GM18505 (cell line): ENCODE results near the gene GLCE.
"Not testable (repeated sequence)": the region's sequence is repeated elsewhere in the genome, so short reads cannot be mapped to it uniquely, and the experiment has no call there.

Experiments
- ATAC-seq: cut with Tn5 transposase; IDR thresholded peaks from one replicate; pipeline ENCODE4 v1.9.1; 2021; ENCODE audit not compliant: unreplicated experiment
- POLR2A ChIP-seq: IDR thresholded peaks from 4 replicates; pipeline ENCODE4 v1.6.1; 2011; ENCODE audit warnings: borderline replicate concordance; ENCODE audit not compliant: insufficient read depth, insufficient read length; ENCODE audit errors: extremely low read depth

Gene GLCE

DNA sequence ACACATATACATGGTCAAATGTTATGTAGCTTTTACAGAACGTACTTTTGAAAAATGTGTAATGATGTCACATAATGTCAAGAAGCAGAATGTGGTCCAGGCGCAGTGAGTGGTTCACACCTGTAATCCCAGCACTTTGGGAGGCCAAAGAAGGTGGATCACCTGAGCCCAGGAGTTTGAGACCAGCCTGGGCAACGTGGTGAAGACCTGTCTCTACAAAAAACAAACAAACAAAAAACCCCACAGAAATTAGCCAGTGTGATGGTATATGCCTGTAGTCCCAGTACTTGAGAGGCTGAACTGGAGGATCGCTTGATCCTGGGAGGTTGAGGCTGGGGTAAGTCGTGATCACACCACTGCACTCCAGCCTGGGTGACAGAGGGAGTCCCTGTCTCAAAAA, 15.9 kb upstream of the GLCE start:
- no peak for ATAC-seq
- no peak for TF ChIP-seq POLR2A

DNA sequence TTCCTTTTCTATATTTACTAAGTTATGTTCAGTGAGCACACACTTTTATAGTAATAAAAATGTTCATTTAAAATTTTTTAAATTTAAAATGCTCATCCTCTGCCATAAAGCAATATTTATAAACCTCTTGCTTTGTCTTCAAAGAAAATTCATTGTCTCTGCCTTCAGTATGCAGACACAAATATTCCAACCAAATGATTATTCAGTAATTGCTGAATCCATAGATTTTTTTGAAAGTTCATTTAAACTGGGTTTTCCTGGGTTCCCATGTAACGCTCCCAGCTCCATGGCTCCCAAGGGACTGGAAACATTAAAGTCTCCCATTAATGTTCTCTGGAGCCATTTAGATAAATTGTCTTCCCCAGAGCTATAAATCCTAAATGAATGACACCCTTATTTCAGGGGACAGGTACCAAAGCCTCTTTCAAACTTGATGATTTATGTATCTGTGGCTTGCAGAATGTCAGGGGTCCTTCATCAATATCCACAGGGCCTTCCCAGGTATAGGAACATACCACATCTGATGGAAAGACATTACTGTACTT, 15.2 kb upstream of the GLCE start:
- no peak for ATAC-seq
- TF ChIP-seq POLR2A, result no peak

DNA sequence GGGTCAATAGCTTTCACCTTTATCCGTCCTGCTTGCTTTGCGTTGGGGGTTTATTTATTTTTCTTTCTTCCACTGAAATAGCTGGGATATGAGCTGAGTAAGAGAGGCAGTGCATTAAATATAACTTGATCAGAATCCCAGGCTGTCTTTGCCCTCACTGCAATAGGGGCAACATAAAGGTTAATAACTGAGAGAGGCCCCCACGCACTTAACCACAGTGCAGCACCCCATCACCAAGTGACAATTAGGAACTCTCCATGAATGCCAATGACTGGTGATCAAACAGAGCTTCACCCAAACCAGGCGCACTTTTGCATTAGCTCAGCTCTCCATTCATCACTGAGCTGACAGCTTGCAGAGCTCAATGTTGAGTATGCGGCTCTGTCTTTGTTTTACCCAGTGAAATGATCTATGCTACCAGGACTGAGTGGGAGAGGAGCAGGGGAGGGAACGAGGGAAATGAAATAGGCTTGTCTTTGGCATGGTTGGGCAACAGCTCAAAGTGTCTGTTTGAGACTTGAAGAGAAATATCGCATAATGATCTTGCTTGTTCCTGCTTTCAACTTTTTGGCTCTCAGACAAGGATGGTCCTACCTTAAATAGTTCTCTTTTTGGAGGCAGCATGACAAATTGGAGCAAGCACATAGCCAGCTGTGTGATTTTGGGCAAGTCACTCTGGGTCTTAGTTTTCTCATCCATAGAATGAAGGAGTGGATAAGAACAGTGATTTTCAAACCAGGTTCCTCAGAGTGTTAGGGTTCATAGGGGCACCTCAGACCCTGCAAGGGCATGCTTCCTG, 14.5 kb upstream of the GLCE start:
- TF ChIP-seq POLR2A, result no peak

DNA sequence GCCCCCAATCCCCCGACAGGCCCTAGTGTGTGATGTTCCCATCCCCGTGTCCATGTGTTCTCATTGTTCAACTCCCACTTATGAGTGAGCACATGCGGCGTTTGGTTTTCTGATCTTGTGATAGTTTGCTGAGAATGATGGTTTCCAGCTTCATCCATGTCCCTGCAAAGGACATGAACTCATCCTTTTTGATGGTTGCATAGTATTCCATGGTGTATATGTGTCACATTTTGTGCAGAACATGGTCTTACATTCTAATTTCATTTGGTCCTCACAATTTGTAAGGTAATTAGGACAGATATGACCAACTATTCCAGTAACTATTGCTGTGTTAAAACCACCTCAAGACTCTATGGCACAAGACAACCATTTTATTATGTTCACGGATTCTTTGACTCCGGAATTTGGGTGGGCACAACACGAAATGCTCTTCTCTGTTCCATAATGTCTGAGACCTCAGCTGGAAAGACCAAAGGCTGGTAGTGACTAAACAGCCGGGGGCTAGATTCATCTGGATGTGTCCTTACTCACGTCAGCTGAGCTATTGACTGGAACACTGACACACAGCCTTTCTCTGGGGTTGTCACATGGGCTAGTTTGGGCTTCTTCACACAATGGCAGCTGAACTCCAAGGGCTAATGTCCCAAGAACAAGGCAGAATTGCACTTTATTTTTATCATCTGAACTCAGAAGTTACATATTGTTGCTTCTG, 13.6 kb upstream of the GLCE start:
- no peak for ATAC-seq
- no peak for TF ChIP-seq POLR2A

More for the DNA sequence above, 14.5 kb upstream of the GLCE start:
- no peak for ATAC-seq

DNA sequence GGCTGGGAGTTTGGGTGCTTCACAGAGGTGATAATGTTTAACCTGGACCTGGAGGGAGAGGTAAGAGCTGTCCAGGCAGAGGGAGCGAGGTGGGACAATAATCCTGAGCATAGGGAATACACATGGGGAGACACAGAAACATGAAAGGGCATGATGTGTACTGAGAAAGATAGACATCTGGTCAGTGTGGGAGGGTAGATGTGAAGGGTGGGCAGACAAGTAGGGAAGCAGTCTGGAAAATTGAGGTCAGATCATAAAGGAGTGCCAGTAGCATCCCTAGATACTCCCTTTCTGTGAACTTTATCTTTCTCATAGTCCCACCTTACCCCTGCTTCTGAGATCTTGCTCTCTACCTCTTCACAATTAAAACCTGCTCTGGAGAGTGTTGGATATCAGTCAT, 12.0 kb upstream of the GLCE start:
- ATAC-seq, result no peak
- TF ChIP-seq POLR2A, result no peak

DNA sequence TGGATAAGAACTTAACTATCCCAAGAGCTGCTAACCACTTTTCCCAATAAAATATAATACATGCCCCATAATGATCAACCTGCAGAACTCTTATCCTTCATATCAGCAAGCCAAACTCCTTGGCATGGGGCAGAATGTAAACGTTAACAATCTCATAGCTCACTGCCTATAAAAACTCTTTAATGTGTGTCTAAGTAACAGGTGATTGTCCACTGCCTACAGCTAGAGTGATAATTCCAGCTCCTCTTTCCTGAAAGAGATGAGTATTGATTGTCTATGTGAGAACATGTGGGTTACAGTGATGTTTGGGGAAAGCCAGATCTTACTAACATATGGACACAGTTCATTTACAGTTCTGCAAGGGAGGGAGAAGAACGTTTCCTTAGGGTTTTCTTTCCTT, 11.3 kb upstream of the GLCE start:
- no peak for ATAC-seq
- no peak for TF ChIP-seq POLR2A

DNA sequence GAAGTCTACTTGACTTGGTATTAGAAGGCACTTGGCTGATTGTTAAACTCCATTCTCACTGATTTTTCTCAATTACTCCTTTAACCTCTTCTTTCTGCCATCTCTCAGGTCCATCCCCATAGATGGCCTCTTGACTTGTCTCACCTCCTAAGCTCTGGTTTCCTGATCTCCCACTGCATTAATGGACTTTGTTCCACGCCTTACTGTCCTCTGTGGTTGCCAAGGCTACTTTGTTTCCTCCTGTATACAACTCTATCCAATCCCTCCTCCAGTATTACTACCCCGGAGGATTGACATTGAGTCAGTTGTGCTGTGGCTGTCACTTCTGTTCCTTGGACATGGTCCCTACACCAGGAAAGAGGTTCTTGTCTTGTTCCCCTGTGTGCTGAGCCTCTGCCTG, 10.6 kb upstream of the GLCE start:
- TF ChIP-seq POLR2A, result no peak
- ATAC-seq, result no peak

DNA sequence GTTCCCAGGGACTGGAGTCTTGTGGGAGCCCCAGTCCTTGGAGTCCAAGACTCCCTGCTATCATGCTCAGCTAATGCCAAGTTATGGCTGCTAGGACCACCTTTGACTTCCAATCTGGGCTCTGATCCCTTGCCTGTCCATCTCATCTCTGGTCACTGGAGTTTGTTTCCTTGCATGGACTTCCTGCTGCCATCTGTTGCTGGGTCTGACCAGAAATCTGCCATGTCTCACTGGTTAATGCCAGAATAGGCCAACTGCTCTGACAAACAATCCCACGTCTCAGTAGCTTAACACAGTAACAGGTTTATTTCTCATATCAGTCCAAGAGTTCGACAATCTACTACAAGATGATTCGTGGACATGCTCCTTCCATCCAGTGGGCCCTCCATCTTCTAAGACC, 10.1 kb upstream of the GLCE start:
- TF ChIP-seq POLR2A, result no peak
- ATAC-seq, result no peak

DNA sequence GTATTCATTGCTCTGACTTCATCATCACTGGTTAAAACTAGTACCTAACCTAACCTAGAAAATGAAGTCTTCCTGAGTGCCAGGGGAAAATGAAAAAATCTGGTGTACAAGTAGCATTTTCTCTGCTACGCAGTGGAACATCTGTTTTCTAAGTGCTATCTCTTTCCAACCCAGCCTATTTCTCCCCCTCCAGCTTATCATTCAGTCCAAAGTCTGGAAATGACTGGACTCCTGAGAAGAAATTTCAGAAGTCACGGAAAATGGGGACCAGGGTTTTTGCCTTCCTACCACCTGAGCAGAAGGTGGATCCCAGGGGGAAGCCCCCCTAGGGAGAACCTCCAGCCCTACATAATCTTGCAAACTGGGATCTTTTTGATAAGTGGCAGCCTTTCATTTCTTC, 9.6 kb upstream of the GLCE start:
- no peak for ATAC-seq
- TF ChIP-seq POLR2A, result no peak

DNA sequence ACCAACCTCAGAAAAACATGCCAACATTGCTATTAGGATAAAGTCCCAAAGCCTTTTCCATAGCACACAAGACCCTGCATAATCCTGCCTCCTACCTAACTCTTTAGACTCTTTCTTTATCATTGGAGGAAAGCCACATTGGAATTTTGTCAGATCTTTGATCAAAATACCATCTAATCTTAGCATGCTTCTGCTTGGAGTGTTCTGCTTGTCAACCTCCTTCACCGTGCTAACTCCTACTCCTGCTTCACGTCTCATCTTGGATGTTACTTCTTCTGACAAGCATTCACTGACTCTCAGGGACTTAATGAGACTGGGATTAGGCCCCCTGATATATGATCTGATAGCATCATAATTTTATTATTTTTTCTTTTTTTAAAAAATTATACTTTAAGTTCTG, 7.4 kb upstream of the GLCE start:
- TF ChIP-seq POLR2A, result no peak
- no peak for ATAC-seq

DNA sequence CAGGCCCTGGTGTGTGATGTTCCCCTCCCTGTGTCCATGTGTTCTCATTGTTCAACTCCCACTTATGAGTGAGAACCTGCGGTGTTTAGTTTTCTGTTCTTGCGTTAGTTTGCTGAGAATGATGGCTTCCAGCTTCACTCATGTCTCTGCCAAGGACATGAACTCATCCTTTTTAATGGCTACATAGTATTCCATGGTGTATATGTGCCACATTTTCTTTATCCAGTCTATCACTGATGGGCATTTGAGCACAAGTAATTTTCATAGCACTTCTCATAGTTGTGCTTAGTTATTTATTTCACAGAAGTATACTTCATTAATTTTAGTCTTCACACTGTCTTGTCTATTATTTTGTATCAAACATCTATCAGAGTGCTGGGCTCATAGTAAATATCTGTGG, 6.8 kb upstream of the GLCE start:
- not testable (repeated sequence) for ATAC-seq

DNA sequence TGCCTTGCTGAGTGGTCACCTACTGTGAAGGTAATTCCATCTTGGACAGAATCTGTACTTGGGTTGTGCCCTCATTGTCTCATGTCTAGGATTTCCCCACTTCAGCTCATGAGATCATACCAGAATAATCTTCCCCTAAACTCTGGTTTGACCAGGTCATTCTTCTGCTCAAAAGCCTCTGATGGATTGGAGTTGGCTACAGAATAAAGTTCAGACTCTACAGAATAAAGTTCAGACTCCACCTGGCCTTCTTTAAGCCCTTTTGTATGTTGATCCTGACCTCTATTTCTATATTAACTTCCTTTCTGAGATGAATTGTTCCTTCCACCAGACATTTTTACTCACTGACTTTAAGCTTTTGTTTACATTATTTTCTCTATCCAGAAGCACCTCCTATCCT, 6.4 kb upstream of the GLCE start:
- no peak for TF ChIP-seq POLR2A
- no peak for ATAC-seq

DNA sequence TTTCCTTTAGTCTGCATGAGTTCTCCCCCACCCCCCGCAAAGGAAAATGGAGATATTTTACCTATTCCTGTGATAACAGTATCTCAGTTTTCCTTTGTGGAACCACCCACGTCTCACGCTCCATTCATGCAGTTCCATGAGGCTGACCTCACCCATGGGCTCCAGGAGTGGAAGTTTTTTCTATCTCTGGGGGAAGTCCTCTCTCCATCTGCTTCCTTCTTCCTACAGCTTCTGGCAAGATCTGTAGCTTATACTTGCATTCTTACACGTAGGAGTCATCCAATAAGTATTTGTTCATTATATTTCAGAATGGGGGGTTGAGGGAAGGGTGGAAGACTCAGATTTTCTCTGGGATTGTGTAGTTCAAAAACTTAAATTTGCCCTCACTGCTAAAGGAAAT, 5.8 kb upstream of the GLCE start:
- no peak for ATAC-seq
- TF ChIP-seq POLR2A, result no peak

DNA sequence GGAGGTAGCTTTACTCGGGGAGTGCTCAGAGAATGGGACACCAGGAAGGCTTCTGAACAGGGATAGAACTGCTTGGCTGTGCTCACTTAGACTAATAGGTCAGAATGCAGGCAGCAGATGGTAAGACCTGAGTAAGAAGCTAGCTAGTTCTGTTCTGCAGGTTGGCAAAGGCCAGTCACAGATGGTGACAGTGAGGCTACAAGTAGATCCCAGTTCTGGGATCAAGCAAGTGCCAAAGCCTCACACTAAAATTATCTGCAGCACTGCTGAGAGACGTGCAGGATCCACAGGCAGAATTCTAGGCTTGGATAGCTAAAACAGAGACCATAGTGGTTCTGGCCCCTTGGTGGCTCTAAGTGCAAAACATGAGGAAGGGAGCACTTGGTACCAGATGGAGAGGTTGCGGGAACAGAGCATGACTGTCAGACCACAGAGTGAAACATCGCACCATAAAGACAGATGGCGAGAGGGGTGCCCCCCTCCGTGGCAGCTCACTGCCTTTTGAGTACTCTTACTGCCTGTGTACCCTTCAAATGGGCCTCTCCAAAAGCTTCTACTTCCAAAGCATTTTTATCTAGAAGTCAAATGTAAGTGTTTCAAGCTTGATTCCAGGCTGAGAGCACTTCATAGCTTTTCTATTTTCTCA, 3.6 kb upstream of the GLCE start:
- no peak for ATAC-seq
- no peak for TF ChIP-seq POLR2A
